Parathyroid adenoma (tissue), 2 donors: ENCODE data around the gene CEACAM21.

Source experiments
- H2AFZ ChIP-seq: fragments of 300-600 bp; sonication (generic); one replicate; pipeline ENCODE4 v1.7.0; 2017; ENCODE audit warnings: antibody characterized with exemption, mild to moderate bottlenecking
- H3K27ac ChIP-seq: fragments of 300-600 bp; sonication (generic); one replicate; pipeline ENCODE4 v1.7.0; 2017
- H3K27me3 ChIP-seq: fragments of 300-600 bp; sonication (generic); one replicate; pipeline ENCODE4 v1.7.0; 2017; ENCODE audit warnings: low read length; ENCODE audit not compliant: control insufficient read depth, insufficient read depth
- H3K36me3 ChIP-seq: fragments of 300-600 bp; sonication (generic); one replicate; pipeline ENCODE4 v1.7.0; 2017; ENCODE audit warnings: low read length; ENCODE audit not compliant: control insufficient read depth, insufficient read depth
- H3K4me1 ChIP-seq: fragments of 300-600 bp; sonication (generic); one replicate; pipeline ENCODE4 v1.7.0; 2017; ENCODE audit warnings: control low read depth
- H3K4me2 ChIP-seq: fragments of 300-600 bp; sonication (generic); one replicate; pipeline ENCODE4 v1.7.0; 2017; ENCODE audit warnings: low read length
- H3K4me3 ChIP-seq: fragments of 300-600 bp; sonication (generic); one replicate; pipeline ENCODE4 v1.7.0; 2017; ENCODE audit warnings: low read depth, low read length
- H3K79me2 ChIP-seq: fragments of 300-600 bp; sonication (generic); one replicate; pipeline ENCODE4 v1.7.0; 2017; ENCODE audit warnings: control low read depth
- H3K9ac ChIP-seq: fragments of 300-600 bp; sonication (generic); one replicate; pipeline ENCODE4 v1.7.0; 2017; ENCODE audit warnings: mild to moderate bottlenecking
- H3K9me3 ChIP-seq: fragments of 300-600 bp; sonication (generic); one replicate; pipeline ENCODE4 v1.7.0; 2017; ENCODE audit warnings: low read length; ENCODE audit not compliant: control insufficient read depth
- TF ChIP-seq, protein P1 (sequence below): fragments of 300-600 bp; sonication (generic); IDR thresholded peaks from one replicate; pipeline ENCODE4 v1.7.0; 2017; ENCODE audit warnings: antibody characterized with exemption, mild to moderate bottlenecking
- donor health status: primary hyperparathyroidism.

CEACAM21 gene

DNA sequence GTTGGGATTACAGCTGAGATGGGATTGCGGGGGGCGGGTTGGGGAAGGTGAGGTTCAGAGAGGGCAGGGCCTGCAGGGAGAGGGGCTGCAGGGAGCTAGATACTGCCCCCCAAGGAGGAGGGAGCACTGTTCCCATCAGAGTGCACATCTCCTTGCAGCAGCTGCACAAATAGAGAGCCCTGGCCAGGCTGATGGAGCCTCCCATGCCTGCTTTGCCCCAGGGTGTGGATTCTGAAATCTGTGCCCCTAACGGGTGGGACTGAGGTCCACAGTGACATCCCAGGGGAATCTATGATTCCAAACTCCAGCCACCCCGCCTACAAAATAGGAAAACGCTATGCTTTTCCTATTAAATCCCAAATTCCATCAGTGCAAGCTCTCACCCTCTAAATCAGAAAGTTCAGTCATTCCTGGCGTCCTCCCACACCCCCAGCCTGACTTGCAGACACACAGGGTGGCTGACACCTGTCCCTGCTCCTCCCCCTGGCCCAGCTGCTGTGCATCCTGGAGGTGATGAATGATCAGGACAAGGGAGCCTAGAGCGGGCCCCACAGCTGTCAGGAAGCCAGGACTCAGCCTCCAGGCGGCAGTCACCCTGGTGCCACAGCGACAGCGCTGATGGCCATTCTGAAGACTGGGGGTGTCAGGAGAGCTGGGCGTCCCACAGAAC, 6.3 kb upstream of the CEACAM21 start:
- no peaks in the 10 kb centered on the region for H3K79me2 ChIP-seq
- H2AFZ ChIP-seq, result no peak overlapping the region
- TF ChIP-seq, protein P1, sequence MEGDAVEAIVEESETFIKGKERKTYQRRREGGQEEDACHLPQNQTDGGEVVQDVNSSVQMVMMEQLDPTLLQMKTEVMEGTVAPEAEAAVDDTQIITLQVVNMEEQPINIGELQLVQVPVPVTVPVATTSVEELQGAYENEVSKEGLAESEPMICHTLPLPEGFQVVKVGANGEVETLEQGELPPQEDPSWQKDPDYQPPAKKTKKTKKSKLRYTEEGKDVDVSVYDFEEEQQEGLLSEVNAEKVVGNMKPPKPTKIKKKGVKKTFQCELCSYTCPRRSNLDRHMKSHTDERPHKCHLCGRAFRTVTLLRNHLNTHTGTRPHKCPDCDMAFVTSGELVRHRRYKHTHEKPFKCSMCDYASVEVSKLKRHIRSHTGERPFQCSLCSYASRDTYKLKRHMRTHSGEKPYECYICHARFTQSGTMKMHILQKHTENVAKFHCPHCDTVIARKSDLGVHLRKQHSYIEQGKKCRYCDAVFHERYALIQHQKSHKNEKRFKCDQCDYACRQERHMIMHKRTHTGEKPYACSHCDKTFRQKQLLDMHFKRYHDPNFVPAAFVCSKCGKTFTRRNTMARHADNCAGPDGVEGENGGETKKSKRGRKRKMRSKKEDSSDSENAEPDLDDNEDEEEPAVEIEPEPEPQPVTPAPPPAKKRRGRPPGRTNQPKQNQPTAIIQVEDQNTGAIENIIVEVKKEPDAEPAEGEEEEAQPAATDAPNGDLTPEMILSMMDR, result no peak
- H3K4me1 ChIP-seq, result no peaks in the 10 kb centered on the region
- H3K4me3 ChIP-seq, result no peak overlapping the region
- H3K9me3 ChIP-seq, result no peaks in the 10 kb centered on the region
- H3K27ac ChIP-seq, result no peak overlapping the region
- H3K36me3 ChIP-seq, result no peaks in the 10 kb centered on the region
- H3K9ac ChIP-seq, result no peak overlapping the region
- H3K4me2 ChIP-seq, result no peak overlapping the region
- H3K27me3 ChIP-seq, result peaks cover 5% of the 10 kb centered on the region

DNA sequence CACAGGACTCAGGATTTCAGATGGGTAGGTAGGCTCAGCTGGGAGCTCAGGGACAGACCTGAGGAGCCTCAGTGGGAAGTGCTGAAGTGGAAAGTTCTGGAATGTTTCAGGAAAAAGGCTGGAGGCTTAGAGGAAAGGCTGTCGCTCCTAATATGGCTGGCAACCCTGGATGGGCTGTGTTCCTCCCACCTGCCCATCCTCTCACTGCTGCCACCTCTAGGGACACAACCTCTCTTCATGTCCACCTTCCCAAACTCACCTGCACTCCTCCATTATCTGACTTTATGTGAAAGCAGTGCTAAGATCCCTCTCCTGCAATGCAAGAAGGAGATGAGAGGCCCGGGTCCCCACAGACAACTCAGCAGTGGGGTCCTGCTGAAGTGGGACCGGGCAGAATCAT, 5.8 kb upstream of the CEACAM21 start:
- Histone ChIP-seq H3K36me3 (no peaks in the 10 kb centered on the region), H3K4me3 (no peak overlapping the region), H3K79me2 (no peaks in the 10 kb centered on the region), H3K27me3 (peaks cover 5% of the 10 kb centered on the region), H3K27ac (no peak overlapping the region), H2AFZ (peak overlapping the region; percentile 29), H3K9me3 (no peaks in the 10 kb centered on the region), H3K9ac (no peak overlapping the region), H3K4me2 (no peak overlapping the region), H3K4me1 (no peaks in the 10 kb centered on the region)
- TF ChIP-seq, protein P1, result no peak

DNA sequence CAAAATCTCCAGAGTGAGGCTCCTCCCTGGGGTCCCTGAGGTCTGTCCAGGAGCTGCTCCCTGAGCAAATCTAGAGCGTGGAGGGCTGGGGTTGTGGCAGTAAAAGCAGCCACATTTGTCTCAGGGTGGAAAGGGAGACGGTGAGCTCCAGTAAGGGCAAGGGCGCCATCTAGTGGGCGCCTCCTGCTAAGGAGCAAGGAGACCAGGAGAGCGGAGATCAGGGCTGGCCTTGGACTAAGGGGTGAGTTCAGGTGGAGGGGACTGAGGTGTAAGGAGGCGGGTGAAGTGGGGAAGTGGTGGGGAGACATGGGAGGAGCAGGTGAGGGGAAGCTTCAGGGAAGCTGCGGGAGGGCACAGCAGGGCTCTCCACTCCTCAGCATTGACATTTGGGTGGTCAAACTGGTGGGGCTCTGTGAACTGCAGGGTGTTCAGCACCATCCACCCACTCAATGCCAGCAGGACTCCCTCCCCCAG, 5.3 kb upstream of the CEACAM21 start:
- H3K4me1 ChIP-seq, result no peaks in the 10 kb centered on the region
- no peak overlapping the region for H3K27ac ChIP-seq
- H2AFZ ChIP-seq, result peak overlapping the region; percentile 29
- H3K79me2 ChIP-seq, result no peaks in the 10 kb centered on the region
- no peak overlapping the region for H3K4me3 ChIP-seq
- TF ChIP-seq, protein P1, result peak; percentile 90
- H3K9me3 ChIP-seq, result no peaks in the 10 kb centered on the region
- H3K27me3 ChIP-seq, result peaks cover 5% of the 10 kb centered on the region
- H3K9ac ChIP-seq, result no peak overlapping the region
- H3K36me3 ChIP-seq, result no peaks in the 10 kb centered on the region
- H3K4me2 ChIP-seq, result no peak overlapping the region

DNA sequence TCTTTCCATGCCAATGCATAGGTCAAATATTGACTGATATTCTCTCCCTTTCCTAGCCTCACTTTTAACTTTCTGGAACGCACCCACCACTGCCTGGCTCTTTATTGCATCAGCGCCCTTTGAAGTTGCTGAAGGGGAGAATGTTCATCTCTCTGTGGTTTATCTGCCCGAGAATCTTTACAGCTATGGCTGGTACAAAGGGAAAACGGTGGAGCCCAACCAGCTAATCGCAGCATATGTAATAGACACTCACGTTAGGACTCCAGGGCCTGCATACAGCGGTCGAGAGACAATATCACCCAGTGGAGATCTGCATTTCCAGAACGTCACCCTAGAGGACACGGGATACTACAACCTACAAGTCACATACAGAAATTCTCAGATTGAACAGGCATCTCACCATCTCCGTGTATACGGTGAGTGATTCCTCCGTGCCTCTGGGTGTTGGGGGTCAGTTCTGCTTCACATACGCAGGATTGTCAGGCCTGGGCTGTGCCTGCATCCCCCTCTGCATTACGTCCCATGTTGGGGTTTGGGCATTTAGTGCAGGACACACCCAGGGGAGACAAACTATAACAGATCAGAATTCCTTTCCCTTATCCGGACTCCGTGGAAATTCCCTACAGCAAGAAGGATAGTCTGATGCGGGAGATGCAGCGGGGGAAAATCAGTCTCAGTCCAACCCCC, 1.3 kb downstream of the CEACAM21 start:
- Histone ChIP-seq H3K4me1 (peaks cover 14% of the 10 kb centered on the region), H3K36me3 (no peaks in the 10 kb centered on the region), H3K4me3 (no peak overlapping the region), H3K79me2 (no peaks in the 10 kb centered on the region), H3K27ac (peak overlapping the region; percentile 34), H3K9ac (no peak overlapping the region), H2AFZ (peak overlapping the region; percentile 66), H3K4me2 (no peak overlapping the region), H3K27me3 (no peaks in the 10 kb centered on the region), H3K9me3 (no peaks in the 10 kb centered on the region)
- TF ChIP-seq, protein P1, result no peak
